NT2/D1 (cell line): Measurements from ENCODE around the gene MAGI2.

Experiments
- DNase-seq: peaks from one replicate; pipeline ENCODE4 v3.0.0-alpha.2; 2011; ENCODE audit warnings: low read depth, low spot score
- H3K27me3 ChIP-seq: 2 replicates; pipeline ENCODE4 v1.6.0; 2011; ENCODE audit warnings: mild to moderate bottlenecking; ENCODE audit not compliant: insufficient read length, insufficient read depth
- H3K36me3 ChIP-seq: 2 replicates; pipeline ENCODE4 v1.6.1; 2011; ENCODE audit warnings: mild to moderate bottlenecking, low read length, mixed read lengths; ENCODE audit not compliant: insufficient read depth, insufficient read length
- H3K4me1 ChIP-seq: 2 replicates; pipeline ENCODE4 v1.5.1; 2011; ENCODE audit not compliant: insufficient read depth, insufficient read length
- H3K4me3 ChIP-seq: 2 replicates; pipeline ENCODE4 v1.5.1; 2011; ENCODE audit warnings: low read depth; ENCODE audit not compliant: insufficient read length
- H3K9ac ChIP-seq: 2 replicates; pipeline ENCODE4 v1.6.0; 2011; ENCODE audit warnings: low read depth; ENCODE audit not compliant: insufficient read length
- H3K9me3 ChIP-seq: 2 replicates; pipeline ENCODE4 v1.5.1; 2011; ENCODE audit warnings: mild to moderate bottlenecking, low read length; ENCODE audit not compliant: insufficient read depth
- SUZ12 ChIP-seq: IDR thresholded peaks from 2 replicates; pipeline ENCODE4 v1.6.1; 2011; ENCODE audit not compliant: insufficient read length, insufficient read depth; ENCODE audit errors: extremely low read depth
- YY1 ChIP-seq: IDR thresholded peaks from 2 replicates; pipeline ENCODE4 v1.6.1; 2011; ENCODE audit not compliant: insufficient read length, insufficient read depth
- ZNF274 ChIP-seq: IDR thresholded peaks from 2 replicates; pipeline ENCODE4 v1.6.1; 2011; ENCODE audit warnings: mild to moderate bottlenecking, low read depth, low read length

The MAGI2 gene

DNA sequence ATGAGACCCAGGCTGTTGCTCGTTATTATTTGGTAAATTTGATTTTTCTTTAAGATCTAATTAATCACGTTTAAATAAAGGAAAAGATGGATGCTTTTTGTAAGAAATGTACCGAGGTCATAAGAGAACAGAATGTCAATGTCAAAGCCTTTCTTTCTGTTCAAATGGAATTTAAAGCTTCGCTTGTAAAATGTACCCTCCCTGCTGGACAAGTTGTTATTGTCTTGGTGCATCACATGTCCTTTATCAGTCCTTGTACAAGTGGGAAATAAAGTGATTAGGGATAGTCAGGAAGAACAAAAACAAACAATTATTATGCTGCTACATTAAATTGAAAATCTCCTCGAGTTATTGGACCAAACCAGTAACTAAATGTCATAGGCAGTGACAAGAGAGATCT, 1291.7 kb downstream of the MAGI2 start:
- no peaks in the 10 kb centered on the region for H3K27me3 ChIP-seq
- TF ChIP-seq ZNF274 (no peak), SUZ12 (no peak), YY1 (no peak)
- no peak for DNase-seq
- no peak overlapping the region for H3K9ac ChIP-seq
- H3K4me3 ChIP-seq, result no peak overlapping the region
- no peaks in the 10 kb centered on the region for H3K9me3 ChIP-seq
- H3K36me3 ChIP-seq, result no peaks in the 10 kb centered on the region
- H3K4me1 ChIP-seq, result peaks cover 5% of the 10 kb centered on the region

DNA sequence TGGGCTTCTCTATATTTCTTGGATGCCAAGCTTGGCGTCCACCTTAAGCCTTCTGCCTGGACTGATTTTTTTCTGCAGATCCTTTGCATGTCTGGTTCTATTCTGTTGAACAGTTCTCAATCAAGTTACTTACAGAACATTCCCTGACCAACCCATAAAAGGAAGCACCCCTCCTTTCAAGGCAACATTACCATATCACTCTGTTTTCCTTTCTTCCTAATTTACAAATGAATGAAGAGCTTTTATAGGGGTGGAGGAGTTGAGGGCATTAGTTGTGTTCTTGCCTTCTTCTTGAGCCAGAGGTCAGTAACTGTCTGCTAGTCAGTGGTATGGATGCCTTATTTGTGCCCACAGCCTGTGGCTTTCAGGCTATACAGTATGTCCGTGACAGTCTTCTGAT, 1293.9 kb downstream of the MAGI2 start:
- TF ChIP-seq ZNF274 (no peak), YY1 (no peak), SUZ12 (no peak)
- H3K4me3 ChIP-seq, result no peak overlapping the region
- peak; percentile 44 for DNase-seq
- no peaks in the 10 kb centered on the region for H3K27me3 ChIP-seq
- H3K36me3 ChIP-seq, result no peaks in the 10 kb centered on the region
- H3K9me3 ChIP-seq, result no peaks in the 10 kb centered on the region
- H3K4me1 ChIP-seq, result peaks cover 5% of the 10 kb centered on the region
- H3K9ac ChIP-seq, result no peak overlapping the region

DNA sequence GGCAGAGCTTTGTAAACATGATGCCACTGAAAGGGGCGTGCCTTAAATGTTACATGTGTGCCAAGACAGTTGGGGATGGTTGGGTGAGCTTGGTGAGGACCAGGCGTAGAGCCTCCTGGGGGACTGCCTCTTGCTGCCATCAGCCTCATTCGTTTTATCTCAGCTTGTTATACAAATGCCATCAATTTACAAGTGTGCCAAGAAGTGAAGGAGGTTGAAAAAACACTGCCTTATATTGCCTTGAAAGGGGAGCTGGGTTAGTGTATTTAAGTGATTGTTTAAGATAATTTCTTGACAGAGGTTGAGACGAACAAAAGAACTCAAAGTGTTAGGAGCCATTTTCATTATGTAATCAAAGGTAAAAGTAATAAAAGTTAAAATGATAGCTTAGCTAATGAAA, 1300.2 kb downstream of the MAGI2 start:
- no peaks in the 10 kb centered on the region for H3K36me3 ChIP-seq
- no peaks in the 10 kb centered on the region for H3K27me3 ChIP-seq
- no peaks in the 10 kb centered on the region for H3K9me3 ChIP-seq
- no peak for DNase-seq
- no peak overlapping the region for H3K9ac ChIP-seq
- TF ChIP-seq ZNF274 (no peak), YY1 (no peak), SUZ12 (no peak)
- no peak overlapping the region for H3K4me3 ChIP-seq
- H3K4me1 ChIP-seq, result no peaks in the 10 kb centered on the region

DNA sequence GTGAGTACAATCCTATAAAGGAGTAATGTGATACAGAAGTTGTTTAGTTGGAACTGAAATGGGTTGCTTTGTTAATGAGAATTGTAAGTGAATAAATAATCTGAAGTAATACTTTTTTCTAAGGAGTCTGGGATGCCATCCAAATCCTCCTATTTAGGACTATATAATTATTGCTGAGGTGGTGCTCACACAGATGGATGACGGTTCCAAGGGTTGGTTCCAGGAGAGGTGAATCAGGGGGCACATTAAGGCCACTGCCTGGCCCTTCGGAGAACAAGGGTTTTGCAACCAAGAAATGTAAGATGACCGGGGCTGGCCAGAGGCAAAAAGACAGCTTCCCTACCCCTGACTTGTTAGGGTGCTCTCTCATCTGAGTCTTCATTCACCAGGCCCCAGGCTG, 1302.2 kb downstream of the MAGI2 start:
- H3K9ac ChIP-seq, result no peak overlapping the region
- DNase-seq, result no peak
- no peak for TF ChIP-seq SUZ12

DNA sequence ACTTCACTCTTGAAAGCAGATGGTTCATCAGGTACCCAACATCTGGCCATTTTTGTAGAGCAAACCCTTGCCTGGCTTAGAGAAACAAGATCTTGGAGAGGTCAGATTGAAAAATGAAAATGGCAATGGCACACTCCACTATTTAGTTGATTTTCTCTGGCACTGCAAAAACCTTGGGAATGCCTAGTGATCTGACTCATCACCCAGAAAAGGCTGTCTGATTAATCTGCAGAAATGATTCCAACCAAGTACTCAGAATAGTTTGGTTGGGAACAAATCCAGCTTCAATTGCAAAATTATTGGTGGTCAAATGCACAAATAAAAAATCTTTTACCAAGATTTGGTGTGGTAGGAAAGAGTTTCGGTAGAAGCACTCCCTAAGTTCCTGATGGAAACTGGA, 1303.7 kb downstream of the MAGI2 start:
- TF ChIP-seq SUZ12, result no peak
- TF ChIP-seq YY1, result no peak
- no peak for TF ChIP-seq ZNF274
- Histone ChIP-seq H3K4me3 (no peak overlapping the region), H3K36me3 (no peaks in the 10 kb centered on the region), H3K9me3 (no peaks in the 10 kb centered on the region), H3K27me3 (no peaks in the 10 kb centered on the region), H3K4me1 (no peaks in the 10 kb centered on the region), H3K9ac (no peak overlapping the region)
- no peak for DNase-seq

More for the DNA sequence above, 1302.2 kb downstream of the MAGI2 start:
- no peaks in the 10 kb centered on the region for H3K4me1 ChIP-seq
- no peak overlapping the region for H3K4me3 ChIP-seq
- no peaks in the 10 kb centered on the region for H3K9me3 ChIP-seq
- no peaks in the 10 kb centered on the region for H3K27me3 ChIP-seq
- no peaks in the 10 kb centered on the region for H3K36me3 ChIP-seq

DNA sequence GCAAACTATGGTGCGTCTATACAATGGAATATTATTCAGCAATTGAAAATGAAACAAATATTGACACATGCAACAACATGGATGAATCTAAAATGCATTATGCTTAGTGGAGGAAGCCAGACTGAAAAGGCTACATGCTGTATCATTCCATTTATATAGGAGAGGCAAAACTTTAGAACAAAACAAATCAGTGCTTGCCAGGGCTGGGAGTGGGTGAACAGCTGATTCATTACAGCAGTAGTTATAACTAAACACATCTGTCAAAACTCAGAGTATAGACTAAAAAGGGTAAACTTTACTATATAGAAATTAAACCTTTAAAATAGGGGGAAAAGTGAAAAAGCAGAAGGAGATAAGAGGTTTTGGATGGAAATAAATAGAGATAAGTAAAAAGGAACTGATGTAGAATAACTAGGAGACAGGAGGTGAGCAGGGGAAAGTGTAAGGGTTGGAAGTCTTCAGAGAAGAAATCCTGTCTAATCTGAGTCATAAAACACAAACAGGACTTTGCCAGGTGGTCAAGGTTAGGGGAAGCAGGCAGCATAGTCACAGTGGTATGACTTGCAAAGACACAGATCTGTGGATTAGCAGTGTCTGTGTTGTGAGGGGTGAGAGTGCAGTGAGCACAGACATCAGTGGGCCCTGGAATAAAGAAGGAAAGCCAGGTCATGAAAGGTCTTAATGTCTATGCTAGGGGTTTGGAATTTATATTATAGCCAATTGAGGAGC, 1305.1 kb downstream of the MAGI2 start:
- no peak for DNase-seq
- Histone ChIP-seq H3K9me3 (no peaks in the 10 kb centered on the region), H3K27me3 (no peaks in the 10 kb centered on the region), H3K9ac (no peak overlapping the region), H3K4me3 (no peak overlapping the region), H3K4me1 (no peaks in the 10 kb centered on the region), H3K36me3 (no peaks in the 10 kb centered on the region)
- no peak for TF ChIP-seq SUZ12
- no peak for TF ChIP-seq YY1
- TF ChIP-seq ZNF274, result no peak

DNA sequence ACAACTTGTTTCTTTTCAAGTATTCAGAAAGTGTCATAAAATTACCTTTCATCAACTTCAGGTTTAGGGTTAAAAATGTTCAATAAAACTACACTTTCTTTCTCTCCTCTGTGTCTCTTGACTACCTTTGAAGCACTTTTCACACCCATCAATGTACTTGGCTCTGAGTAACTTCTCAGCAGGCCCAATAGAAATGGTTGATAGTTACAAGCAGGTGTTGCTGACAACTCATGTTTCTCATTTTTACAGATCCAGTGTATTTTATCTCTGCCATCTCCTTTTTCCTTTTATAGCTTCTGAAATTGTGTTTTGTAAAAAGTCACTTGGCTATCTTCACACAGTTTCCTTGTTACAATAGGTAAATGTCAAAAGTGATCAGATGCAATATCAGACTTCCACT, 1306.9 kb downstream of the MAGI2 start:
- no peaks in the 10 kb centered on the region for H3K4me1 ChIP-seq
- DNase-seq, result no peak
- no peak overlapping the region for H3K9ac ChIP-seq
- no peaks in the 10 kb centered on the region for H3K27me3 ChIP-seq
- TF ChIP-seq ZNF274 (no peak), YY1 (no peak), SUZ12 (no peak)
- no peak overlapping the region for H3K4me3 ChIP-seq
- H3K36me3 ChIP-seq, result no peaks in the 10 kb centered on the region
- no peaks in the 10 kb centered on the region for H3K9me3 ChIP-seq
